Fibroblast of skin of scalp (primary cell): ENCODE results near the gene PDE9A.
"Not testable (repeated sequence)": the region's sequence is repeated elsewhere in the genome, so short reads cannot be mapped to it uniquely, and the experiment has no call there.

ENCODE experiments used
- DNase-seq: peaks from one replicate; pipeline ENCODE4 v3.0.0-alpha.2; 2013

The PDE9A gene

GRCh38 chr21:42624936-42625335, 28.5 kb upstream of the PDE9A start:
- no peak for DNase-seq

GRCh38 chr21:42626171-42626570, 27.2 kb upstream of the PDE9A start:
- no peak for DNase-seq

GRCh38 chr21:42627527-42628289, 25.7 kb upstream of the PDE9A start:
- DNase-seq, result no peak

- DNase-seq, result not testable (repeated sequence)
Measured at GRCh38 chr21:42628466-42629061, 24.9 kb upstream of the PDE9A start.

GRCh38 chr21:42629933-42630589, 23.4 kb upstream of the PDE9A start:
- DNase-seq, result no peak

GRCh38 chr21:42630626-42631025, 22.8 kb upstream of the PDE9A start:
- DNase-seq, result no peak

- DNase-seq, result no peak
Measured at GRCh38 chr21:42631142-42631541, 22.3 kb upstream of the PDE9A start.

- DNase-seq, result no peak
Measured at GRCh38 chr21:42632336-42632751, 21.1 kb upstream of the PDE9A start.

GRCh38 chr21:42632771-42633690, 20.4 kb upstream of the PDE9A start:
- DNase-seq, result no peak

- no peak for DNase-seq
Measured at GRCh38 chr21:42633858-42634257, 19.6 kb upstream of the PDE9A start.

- no peak for DNase-seq
Measured at GRCh38 chr21:42635848-42636519, 17.4 kb upstream of the PDE9A start.

- DNase-seq, result peak; percentile 54
Measured at GRCh38 chr21:42636520-42637266, 16.7 kb upstream of the PDE9A start.

GRCh38 chr21:42637267-42638041, 16.0 kb upstream of the PDE9A start:
- DNase-seq, result no peak

- DNase-seq, result no peak
Measured at GRCh38 chr21:42638266-42638863, 15.1 kb upstream of the PDE9A start.

- DNase-seq, result no peak
Measured at GRCh38 chr21:42639646-42640152, 13.7 kb upstream of the PDE9A start.

- no peak for DNase-seq
Measured at GRCh38 chr21:42640486-42640885, 12.9 kb upstream of the PDE9A start.

- DNase-seq, result peak; percentile 9
Measured at GRCh38 chr21:42641311-42642218, 11.9 kb upstream of the PDE9A start.

- no peak for DNase-seq
Measured at GRCh38 chr21:42642219-42642745, 11.1 kb upstream of the PDE9A start.
